HG03066 (cell line): Measurements from ENCODE around the gene RFX5.
"Not testable (repeated sequence)": the region's sequence is repeated elsewhere in the genome, so short reads cannot be mapped to it uniquely, and the experiment has no call there.

Experiments used
- ATAC-seq: cut with Tn5 transposase; IDR thresholded peaks from one replicate; pipeline ENCODE4 v1.9.1; 2021; ENCODE audit warnings: low read depth; ENCODE audit not compliant: unreplicated experiment

Gene RFX5

GRCh38 chr1:151362308-151363155 lies 15.5 kb upstream of the RFX5 start:
- no peak for ATAC-seq

- ATAC-seq, result no peak
Observed at GRCh38 chr1:151361883-151362282, 14.8 kb upstream of the RFX5 start.

GRCh38 chr1:151356696-151357095 lies 9.6 kb upstream of the RFX5 start:
- ATAC-seq, result no peak

- no peak for ATAC-seq
Observed at GRCh38 chr1:151352021-151352718, 5.1 kb upstream of the RFX5 start.

GRCh38 chr1:151350323-151350722 lies 3.3 kb upstream of the RFX5 start:
- not testable (repeated sequence) for ATAC-seq

- peak; percentile 17 for ATAC-seq
Observed at GRCh38 chr1:151347523-151348246, 633 bp upstream of the RFX5 start.

GRCh38 chr1:151346082-151346768 lies 827 bp downstream of the RFX5 start:
- no peak for ATAC-seq

GRCh38 chr1:151344291-151344690 lies 2.8 kb downstream of the RFX5 start:
- no peak for ATAC-seq

- no peak for ATAC-seq
Observed at GRCh38 chr1:151343587-151343986, 3.5 kb downstream of the RFX5 start.

- no peak for ATAC-seq
Observed at GRCh38 chr1:151342569-151342968, 4.5 kb downstream of the RFX5 start.

- ATAC-seq, result no peak
Observed at GRCh38 chr1:151342021-151342420, 5.0 kb downstream of the RFX5 start.

- ATAC-seq, result no peak
Observed at GRCh38 chr1:151340870-151341754, 5.9 kb downstream of the RFX5 start.

GRCh38 chr1:151336556-151336955 lies 10.5 kb downstream of the RFX5 start:
- no peak for ATAC-seq

- ATAC-seq, result no peak
Observed at GRCh38 chr1:151334822-151335221, 12.2 kb downstream of the RFX5 start.

GRCh38 chr1:151327903-151328674 lies 19.0 kb downstream of the RFX5 start:
- no peak for ATAC-seq

GRCh38 chr1:151327223-151327902 lies 19.7 kb downstream of the RFX5 start, which contains the start of gene PI4KB:
TSS of gene PI4KB (minus strand) at chr1:151327416. CDS start at chr1:151316481, 10,935 bp downstream.
- peak; percentile 89 for ATAC-seq

- ATAC-seq, result peak; percentile 49
Observed at GRCh38 chr1:151326619-151327222, 20.3 kb downstream of the RFX5 start.
